Medulla oblongata (tissue), 1 donor: Measurements from ENCODE around the gene DLL3.
A peak's percentile ranks its signal among the peaks of the same experiment; 100 is the strongest.
"Not testable (repeated sequence)": the region's sequence is repeated elsewhere in the genome, so short reads cannot be mapped to it uniquely, and the experiment has no call there.

Experiments used
- DNase-seq: peaks from one replicate; pipeline ENCODE4 v3.0.0-alpha.2; 2015; ENCODE audit errors: extremely low spot score

The DLL3 gene, protein sequence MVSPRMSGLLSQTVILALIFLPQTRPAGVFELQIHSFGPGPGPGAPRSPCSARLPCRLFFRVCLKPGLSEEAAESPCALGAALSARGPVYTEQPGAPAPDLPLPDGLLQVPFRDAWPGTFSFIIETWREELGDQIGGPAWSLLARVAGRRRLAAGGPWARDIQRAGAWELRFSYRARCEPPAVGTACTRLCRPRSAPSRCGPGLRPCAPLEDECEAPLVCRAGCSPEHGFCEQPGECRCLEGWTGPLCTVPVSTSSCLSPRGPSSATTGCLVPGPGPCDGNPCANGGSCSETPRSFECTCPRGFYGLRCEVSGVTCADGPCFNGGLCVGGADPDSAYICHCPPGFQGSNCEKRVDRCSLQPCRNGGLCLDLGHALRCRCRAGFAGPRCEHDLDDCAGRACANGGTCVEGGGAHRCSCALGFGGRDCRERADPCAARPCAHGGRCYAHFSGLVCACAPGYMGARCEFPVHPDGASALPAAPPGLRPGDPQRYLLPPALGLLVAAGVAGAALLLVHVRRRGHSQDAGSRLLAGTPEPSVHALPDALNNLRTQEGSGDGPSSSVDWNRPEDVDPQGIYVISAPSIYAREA

DNA sequence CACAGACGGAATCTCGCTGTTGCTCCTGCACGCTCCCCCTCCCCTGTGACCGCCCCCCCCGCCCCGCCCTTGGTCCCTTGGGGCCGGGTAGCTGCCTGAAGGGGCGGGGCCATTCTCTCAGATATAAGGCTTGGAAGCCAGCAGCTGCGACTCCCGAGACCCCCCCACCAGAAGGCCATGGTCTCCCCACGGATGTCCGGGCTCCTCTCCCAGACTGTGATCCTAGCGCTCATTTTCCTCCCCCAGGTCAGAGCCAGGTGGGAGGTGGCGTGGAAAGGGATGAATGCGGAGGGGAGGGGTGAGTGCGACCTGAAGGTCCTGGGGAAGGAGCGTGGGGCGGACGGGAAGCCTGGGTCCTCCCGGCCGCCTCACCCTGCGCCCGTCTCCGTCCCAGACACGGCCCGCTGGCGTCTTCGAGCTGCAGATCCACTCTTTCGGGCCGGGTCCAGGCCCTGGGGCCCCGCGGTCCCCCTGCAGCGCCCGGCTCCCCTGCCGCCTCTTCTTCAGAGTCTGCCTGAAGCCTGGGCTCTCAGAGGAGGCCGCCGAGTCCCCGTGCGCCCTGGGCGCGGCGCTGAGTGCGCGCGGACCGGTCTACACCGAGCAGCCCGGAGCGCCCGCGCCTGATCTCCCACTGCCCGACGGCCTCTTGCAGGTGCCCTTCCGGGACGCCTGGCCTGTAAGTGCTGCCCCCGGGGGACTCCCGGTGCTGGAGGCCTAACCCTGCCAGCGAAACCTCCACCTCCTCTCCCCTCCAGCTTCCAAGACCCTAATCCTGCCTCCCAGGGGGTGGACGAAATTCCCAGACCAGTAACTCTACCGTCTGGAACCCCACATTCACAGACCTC is at the start of gene DLL3:
Gene DLL3, plus strand, starts transcription at position 150 of the 845 bp plus-strand sequence. Its CDS starts 28 bp downstream, at position 178.
- DNase-seq = no peak

DNA sequence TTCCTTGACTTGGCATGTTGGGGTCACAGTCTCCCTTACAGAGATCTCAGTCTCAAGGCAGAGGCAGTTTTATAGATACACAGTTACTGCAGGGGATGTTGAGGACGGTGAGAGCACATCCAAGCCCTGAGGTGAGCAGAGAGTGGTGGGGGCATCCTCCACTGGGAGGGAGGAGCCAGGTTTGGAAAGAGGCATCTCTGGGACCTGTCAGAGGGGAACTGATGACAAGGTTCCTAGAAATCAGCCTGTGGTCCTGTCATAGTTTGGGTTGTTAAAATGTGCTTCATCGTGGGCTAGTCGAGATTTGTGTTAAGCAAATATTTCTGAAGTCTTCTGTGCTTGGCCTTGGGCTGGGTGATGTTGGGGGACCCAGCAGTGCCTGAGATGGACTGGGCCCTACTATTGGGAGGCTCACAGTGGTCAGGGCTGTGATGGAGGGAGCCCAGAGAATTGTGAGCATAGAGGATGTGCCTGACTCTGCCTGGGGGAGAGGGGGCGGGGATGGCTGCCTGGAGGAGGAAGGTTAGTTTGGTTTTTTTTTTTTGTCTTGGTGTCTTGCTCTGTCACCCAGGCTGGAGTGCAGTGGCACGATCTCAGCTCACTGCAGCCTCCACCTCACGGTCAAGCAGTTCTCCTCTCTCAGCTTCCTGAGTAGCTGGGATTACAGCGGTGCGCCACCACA is 49.5 kb upstream of the DLL3 start:
- DNase-seq = no peak

DNA sequence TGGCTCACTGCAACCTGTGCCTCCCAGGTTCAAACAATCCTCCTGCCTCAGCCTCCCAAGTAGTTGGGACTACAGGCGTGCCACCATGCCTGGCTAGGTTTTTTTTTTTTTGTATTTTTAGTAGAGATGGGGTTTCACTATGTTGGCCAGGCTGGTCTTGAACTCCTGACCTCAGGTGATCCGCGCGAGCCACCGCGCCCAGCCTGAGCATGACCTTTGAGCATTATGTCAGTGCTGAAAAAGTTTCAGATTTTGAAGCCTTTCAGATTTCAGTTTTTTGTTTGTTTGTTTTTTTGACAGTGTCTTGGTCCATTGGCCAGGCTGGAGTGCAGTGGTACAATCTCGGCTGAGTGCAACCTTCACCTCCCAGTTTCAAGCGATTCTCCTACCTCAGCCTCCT is 47.5 kb upstream of the DLL3 start:
- DNase-seq = not testable (repeated sequence)

DNA sequence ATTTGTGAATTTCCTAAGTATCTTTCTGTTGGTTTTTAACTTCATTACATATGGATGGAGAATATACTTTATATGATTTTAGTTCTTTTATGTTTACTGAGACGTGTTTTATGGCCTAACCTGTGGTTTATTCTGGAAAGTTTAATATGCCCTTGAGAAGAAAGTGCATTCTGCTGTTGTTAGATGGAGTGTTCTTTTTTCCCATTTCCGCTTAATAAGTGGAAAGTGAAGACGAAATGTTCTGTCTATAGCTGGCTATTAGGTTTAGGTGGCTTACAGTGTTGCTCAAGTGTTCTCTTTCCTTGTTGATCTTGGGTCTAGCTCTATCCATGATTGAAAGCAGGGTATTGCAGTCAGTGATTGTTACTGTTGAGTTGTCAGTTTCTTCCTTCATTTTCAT is 35.3 kb upstream of the DLL3 start:
- DNase-seq = no peak

- no peak for DNase-seq
Measured at GRCh38 chr19:39465956-39466747, 32.6 kb upstream of the DLL3 start.

- no peak for DNase-seq
Measured at GRCh38 chr19:39467941-39468340, 30.8 kb upstream of the DLL3 start.

GRCh38 chr19:39469036-39469435 is 29.7 kb upstream of the DLL3 start:
- no peak for DNase-seq

DNA sequence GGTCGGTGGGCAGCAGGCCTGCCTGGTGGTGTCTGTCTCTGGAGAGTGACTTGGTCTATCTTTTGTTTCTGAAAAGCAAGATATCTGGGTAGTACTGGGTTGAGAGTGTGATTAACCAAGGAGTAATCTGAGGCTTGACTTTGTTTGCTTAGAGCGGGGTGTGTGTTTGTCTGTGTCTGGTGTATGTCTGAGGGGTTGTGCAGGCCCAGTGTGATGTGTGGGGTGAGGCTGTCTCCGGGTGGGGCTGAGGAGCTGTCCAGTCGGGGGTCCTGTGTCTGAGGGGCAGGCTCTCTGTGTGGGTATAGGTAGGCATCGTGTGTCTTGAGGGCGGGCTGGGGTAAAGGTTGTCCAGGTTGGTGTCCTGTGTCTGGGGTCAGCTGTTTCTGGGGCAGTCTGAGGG is 29.2 kb upstream of the DLL3 start:
- no peak for DNase-seq

GRCh38 chr19:39470724-39471339 is 27.9 kb upstream of the DLL3 start:
- DNase-seq = no peak

GRCh38 chr19:39471756-39472536 is 26.8 kb upstream of the DLL3 start:
- DNase-seq = no peak

- no peak for DNase-seq
Measured at GRCh38 chr19:39472746-39473442, 25.9 kb upstream of the DLL3 start.

GRCh38 chr19:39473443-39473960 is 25.2 kb upstream of the DLL3 start:
- DNase-seq = no peak

DNA sequence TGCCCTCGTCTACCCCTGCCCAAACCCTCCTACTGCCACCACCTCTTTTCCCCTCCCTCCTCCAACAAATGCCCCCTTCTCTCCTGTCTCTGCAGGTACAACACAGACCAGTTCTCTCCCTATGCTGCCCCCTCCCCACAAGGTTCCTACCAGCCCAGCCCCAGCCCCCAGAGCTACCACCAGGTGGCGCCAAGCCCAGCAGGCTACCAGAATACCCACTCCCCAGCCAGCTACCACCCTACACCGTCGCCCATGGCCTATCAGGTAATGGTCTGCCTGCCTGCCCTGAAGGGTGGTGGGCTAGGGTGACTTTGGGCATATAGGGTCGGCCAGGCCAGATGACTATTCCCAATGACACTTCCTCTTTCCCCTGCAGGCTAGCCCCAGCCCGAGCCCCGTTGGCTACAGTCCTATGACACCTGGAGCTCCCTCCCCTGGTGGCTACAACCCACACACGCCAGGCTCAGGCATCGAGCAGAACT is 24.6 kb upstream of the DLL3 start:
- peak; percentile 21 for DNase-seq

DNA sequence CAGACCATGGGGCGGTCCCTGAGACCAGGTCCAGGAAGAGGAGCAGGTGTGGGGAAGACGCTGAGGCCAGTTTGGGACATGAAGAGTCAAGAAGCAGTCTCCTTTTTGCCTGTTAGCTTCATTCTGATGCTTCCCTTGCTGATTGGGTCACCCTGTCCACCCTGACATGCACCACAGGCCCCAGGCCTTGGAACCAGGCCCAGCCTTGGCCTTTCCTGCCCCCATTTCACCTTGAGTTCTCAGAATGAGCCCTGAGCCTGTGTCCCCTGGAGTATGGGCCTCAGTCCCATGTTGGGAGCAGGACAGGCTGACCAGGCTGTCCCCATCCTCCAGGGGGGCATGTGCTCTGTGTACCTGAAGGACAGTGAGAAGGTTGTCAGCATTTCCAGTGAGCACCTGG is 23.0 kb upstream of the DLL3 start:
- no peak for DNase-seq

- DNase-seq = not testable (repeated sequence)
Measured at GRCh38 chr19:39479319-39479801, 19.4 kb upstream of the DLL3 start.

DNA sequence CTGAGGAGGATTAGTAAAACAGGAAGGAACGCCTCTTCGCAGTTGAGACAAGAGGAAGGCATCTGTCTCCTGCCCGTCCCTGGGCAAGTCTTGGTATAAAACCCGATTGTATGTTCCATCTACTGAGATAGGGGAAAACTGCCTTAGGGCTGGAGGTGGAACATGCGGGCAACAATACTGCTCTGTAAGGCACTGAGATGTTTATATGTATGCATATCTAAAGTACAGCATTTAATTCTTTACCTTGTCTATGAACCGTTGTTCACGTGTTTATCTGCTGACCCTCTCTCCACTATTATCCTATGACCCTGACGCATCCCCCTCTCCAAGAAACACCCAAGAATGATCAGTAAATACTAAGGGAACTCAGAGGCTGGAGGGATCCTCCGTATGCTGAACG is 18.8 kb upstream of the DLL3 start:
- peak; percentile 4 for DNase-seq

- peak; percentile 94 for DNase-seq
Measured at GRCh38 chr19:39480337-39481228, 18.2 kb upstream of the DLL3 start, which contains the start of gene TIMM50. TSS of gene TIMM50 (plus strand) at chr19:39480838. CDS start at chr19:39480854, 16 bp downstream.

DNA sequence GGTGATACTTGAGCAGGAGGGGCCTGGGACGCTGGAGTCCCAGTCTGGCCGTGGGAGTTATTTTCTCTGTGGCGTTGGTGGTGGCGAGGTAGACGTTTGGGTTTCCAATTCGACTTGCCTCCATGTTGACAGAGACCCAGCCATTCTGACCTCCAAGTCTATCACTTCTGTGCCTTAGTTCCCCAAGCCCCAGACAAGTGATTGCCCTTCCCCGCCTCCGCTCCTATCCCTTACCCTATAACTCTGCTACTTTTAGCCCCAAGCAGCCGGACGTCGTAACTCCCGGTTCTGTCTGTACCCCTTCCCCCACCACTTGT is 17.6 kb upstream of the DLL3 start:
- no peak for DNase-seq
